ENCODE data around the gene BLM.

The BLM gene

GRCh38 chr15:90691369-90691768 lies 25.8 kb upstream of the BLM start:
- DNase-seq (ENCODE audit: extremely low read depth in 1 of 2, low read depth in 1 of 2): no peak

- DNase-seq (ENCODE audit: extremely low read depth in 1 of 2, low read depth in 1 of 2): no peak
Observed at GRCh38 chr15:90691982-90692773, 25.0 kb upstream of the BLM start.

GRCh38 chr15:90694987-90695386 lies 22.2 kb upstream of the BLM start:
- no peak for DNase-seq (ENCODE audit: extremely low read depth in 1 of 2, low read depth in 1 of 2)

- DNase-seq (ENCODE audit: extremely low read depth in 1 of 2, low read depth in 1 of 2): no peak
Observed at GRCh38 chr15:90697175-90697574, 20.0 kb upstream of the BLM start.

GRCh38 chr15:90698629-90699028 lies 18.5 kb upstream of the BLM start:
- no peak for DNase-seq (ENCODE audit: extremely low read depth in 1 of 2, low read depth in 1 of 2)

- no peak for DNase-seq (ENCODE audit: extremely low read depth in 1 of 2, low read depth in 1 of 2)
Observed at GRCh38 chr15:90701048-90701447, 16.1 kb upstream of the BLM start.

GRCh38 chr15:90701880-90702630 lies 15.1 kb upstream of the BLM start:
- DNase-seq (ENCODE audit: extremely low read depth in 1 of 2, low read depth in 1 of 2): no peak

GRCh38 chr15:90703455-90703854 lies 13.7 kb upstream of the BLM start:
- DNase-seq (ENCODE audit: extremely low read depth in 1 of 2, low read depth in 1 of 2): no peak

DNA sequence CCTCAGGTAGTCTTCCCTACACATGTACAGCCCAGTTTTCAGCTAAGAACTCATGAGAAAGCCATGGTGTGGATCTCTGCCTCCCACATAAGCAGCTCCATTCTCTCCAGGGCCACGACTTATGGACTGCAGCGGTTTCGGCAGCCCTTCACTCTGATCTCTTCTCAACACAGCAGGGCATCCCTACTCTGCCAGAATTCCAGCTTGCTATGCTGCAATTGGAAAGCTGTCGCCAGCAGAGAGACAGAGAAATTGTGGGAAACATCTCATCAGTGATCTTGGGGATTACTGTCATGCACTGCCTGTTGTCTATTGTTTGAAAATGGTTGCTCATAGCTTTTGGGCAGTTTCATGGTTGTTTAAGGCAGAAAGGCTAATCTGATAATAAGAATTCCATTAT lies 11.9 kb upstream of the BLM start:
- DNase-seq (ENCODE audit: extremely low read depth in 1 of 2, low read depth in 1 of 2): no peak

DNA sequence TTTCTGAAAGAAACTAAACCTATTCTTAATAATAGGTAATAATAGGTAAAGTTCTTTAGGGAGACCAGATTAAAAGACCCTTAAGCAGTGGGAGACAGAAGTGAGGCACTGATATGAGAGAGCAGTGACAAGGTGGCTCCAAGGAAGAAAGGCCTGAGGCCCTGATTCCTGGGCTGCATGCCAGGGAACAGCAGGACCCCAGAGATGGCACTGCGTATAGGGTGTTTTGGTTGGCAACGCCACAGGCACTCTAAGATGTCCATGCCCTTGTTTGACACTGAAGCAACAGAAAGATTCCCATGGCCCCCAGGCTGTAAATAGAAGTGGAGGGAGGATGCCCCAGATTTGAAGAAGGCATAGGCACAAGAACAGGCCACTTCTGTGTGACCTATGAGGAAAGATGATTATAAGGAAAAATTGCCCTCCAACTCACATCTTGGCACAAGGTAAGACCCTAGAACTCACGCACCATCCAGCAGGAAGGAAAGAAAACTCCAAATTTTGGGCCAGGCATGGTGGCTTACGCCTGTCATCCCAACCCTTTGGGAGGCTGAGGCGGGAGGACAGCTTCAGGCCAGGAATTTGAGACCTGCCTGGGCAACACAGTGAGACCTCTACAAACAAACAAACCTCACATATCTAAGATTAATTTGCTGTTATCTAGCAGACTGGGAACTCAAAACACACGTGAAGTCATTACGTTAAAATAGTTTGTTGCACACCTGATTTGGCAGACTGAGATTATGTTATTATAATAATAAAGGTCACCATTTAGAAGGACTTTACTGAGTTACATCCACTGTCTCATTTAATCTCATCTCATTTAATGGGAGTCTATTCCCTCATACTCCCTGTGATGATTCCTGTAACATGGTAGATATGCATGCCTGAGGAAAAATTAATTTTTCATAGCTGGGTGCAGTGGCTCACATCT lies 10.5 kb upstream of the BLM start:
- DNase-seq (ENCODE audit: extremely low read depth in 1 of 2, low read depth in 1 of 2): no peak

DNA sequence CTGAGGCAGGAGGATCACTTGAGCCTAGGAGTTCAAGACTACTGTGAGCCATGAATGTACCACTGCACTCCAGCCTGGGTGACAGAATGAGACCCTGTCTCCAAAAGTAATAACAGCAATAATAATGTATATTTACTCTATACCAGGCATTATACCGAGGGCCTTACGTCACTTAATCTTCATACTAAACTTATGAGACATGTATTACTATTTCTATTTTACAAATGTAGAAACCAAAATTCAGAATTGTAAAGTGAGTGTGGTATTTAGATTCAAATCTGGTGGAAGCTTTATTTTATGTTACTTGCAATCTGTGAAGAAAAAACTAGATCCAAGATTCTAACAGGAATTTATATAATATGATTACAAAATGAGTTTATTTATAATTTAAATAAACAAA lies 9.7 kb upstream of the BLM start:
- no peak for DNase-seq (ENCODE audit: extremely low read depth in 1 of 2, low read depth in 1 of 2)

DNA sequence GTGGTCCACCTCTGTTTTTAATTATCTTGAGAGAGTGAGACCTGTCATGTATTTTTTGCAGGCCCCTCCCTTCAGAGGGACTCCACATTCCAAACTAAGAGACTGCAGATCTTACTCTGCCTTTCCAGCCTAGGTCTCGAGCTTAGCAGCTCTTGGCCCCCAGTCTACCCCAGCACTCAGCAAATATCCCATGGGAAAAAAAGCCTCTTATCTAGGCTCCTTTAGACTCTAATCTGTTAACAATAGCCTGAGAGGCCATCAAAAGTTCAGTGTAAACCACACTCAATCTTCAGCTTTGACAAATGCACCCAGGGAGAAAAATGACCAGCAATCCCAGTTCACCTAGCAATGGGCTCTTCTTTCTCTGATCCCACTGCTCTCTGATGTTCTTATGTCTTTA lies 8.6 kb upstream of the BLM start:
- DNase-seq (ENCODE audit: extremely low read depth in 1 of 2, low read depth in 1 of 2): no peak

DNA sequence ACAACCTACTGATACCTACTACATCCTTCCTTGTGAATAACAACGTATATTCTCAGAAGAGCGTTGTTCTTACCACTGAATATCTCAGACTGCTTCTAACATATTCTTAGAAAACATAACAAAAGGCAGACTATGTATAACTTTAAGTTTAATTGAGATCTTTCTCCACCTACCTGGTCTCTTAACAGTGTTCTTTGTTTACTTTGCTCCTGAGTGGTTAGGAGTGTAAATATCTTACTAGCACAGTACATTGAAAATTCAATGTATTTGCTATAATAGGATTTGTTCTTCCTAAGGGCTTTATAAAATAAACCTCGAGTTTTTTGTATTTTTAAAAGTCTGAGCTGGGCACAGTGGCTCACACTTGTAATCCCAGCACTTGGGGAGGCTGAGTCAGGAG lies 7.9 kb upstream of the BLM start:
- no peak for DNase-seq (ENCODE audit: extremely low read depth in 1 of 2, low read depth in 1 of 2)

- no peak for DNase-seq (ENCODE audit: extremely low read depth in 1 of 2, low read depth in 1 of 2)
Observed at GRCh38 chr15:90710436-90711027, 6.6 kb upstream of the BLM start.

GRCh38 chr15:90711418-90711824 lies 5.7 kb upstream of the BLM start:
- DNase-seq (ENCODE audit: extremely low read depth in 1 of 2, low read depth in 1 of 2): no peak

GRCh38 chr15:90711842-90712241 lies 5.3 kb upstream of the BLM start:
- DNase-seq (ENCODE audit: extremely low read depth in 1 of 2, low read depth in 1 of 2): no peak

- DNase-seq (ENCODE audit: extremely low read depth in 1 of 2, low read depth in 1 of 2): no peak
Observed at GRCh38 chr15:90713081-90713480, 4.1 kb upstream of the BLM start.

- no peak for DNase-seq (ENCODE audit: extremely low read depth in 1 of 2, low read depth in 1 of 2)
Observed at GRCh38 chr15:90716317-90716975, 700 bp upstream of the BLM start.

- no peak for DNase-seq (ENCODE audit: extremely low read depth in 1 of 2, low read depth in 1 of 2)
Observed at GRCh38 chr15:90718232-90718631, 1.1 kb downstream of the BLM start.

DNA sequence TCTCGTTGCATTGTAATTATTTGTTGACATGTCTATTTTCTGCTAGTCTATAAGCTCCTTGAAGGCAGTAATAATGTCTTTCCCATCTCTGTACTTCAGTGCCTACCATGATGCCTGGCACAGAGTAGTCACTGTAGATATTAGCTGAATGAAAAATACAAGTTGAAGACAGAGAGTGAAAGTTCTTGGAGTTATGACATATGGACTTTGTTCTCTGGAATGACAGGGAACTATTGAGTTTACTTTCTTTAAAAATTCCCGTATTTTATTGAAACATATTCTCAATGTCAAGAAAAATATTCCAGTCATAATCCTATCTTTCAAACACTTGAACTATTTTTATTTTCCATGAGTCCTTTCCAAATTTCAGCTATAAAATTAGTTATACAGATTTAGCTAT lies 3.0 kb downstream of the BLM start:
- DNase-seq (ENCODE audit: extremely low read depth in 1 of 2, low read depth in 1 of 2): no peak

Measured in activated CD8-positive, alpha-beta memory T cell treated with anti-CD3 and anti-CD28 coated beads for 1 hour (primary cell).